ENCODE measurements around the gene COL25A1. TPM values are rescaled to one million over a fixed set of nuclear protein-coding genes. Genes with fewer than 3 reads are reported as not detected.

Gene COL25A1
- total and polyA plus RNA-seq, 5 donors from 2014 or later = 0.19 TPM; not detected in 4

DNA sequence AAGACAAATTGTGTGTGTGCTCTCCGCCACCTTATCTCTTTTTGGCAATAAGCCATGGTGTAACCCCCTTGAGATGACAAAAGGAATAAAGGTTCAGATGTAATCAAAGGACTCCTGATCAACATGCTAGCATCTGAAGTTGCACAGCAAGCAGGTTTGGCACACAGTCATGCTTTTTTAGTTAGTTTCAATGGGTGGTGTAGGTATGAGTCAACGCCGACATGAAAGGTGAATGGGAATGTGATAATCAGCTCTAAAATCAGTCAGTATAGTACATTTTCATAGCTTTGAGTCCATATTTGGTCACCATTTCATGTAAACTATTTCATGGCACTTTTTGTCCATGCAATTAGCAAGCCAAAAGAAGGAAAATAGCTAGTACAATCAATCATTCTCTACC lies 489.2 kb downstream of the COL25A1 start:
- H3K27me3 Mint-ChIP-seq = peaks cover 12% of the 10 kb centered on the region
- Histone ChIP-seq H3K4me1 (ENCODE audit: control insufficient read depth, insufficient read depth, low read length, poor library complexity, severe bottlenecking) (no peaks in the 10 kb centered on the region), H3K27ac (ENCODE audit: insufficient read depth, low read length, poor library complexity, severe bottlenecking) (no peak overlapping the region), H3K36me3 (ENCODE audit: control insufficient read depth, insufficient read depth, low read length) (no peaks in the 10 kb centered on the region), H3K27me3 (ENCODE audit: control insufficient read depth, insufficient read depth, low read length) (no peaks in the 10 kb centered on the region), H3K9me3 (ENCODE audit: control insufficient read depth in 2 of 2, low read length in 2 of 2) (no peaks in the 10 kb centered on the region), H3K4me3 (ENCODE audit: low read depth, low read length) (no peak overlapping the region)
- H3K9me3 Mint-ChIP-seq = no peaks in the 10 kb centered on the region
- no peak for ATAC-seq (ENCODE audit: low read depth in 2 of 2)
- H3K36me3 Mint-ChIP-seq = no peaks in the 10 kb centered on the region
- no peaks in the 10 kb centered on the region for H3K4me1 Mint-ChIP-seq
- H3K4me3 Mint-ChIP-seq = no peak overlapping the region
- H3K27ac Mint-ChIP-seq = no peak overlapping the region
- DNase-seq = no peak

- no peak for DNase-seq
- Histone ChIP-seq H3K9me3 (ENCODE audit: control insufficient read depth in 2 of 2, low read length in 2 of 2) (no peaks in the 10 kb centered on the region), H3K27ac (ENCODE audit: insufficient read depth, low read length, poor library complexity, severe bottlenecking) (no peak overlapping the region), H3K4me1 (ENCODE audit: control insufficient read depth, insufficient read depth, low read length, poor library complexity, severe bottlenecking) (no peaks in the 10 kb centered on the region), H3K36me3 (ENCODE audit: control insufficient read depth, insufficient read depth, low read length) (no peaks in the 10 kb centered on the region), H3K4me3 (ENCODE audit: low read depth, low read length) (no peak overlapping the region), H3K27me3 (ENCODE audit: control insufficient read depth, insufficient read depth, low read length) (no peaks in the 10 kb centered on the region)
- H3K27ac Mint-ChIP-seq = no peak overlapping the region
- H3K4me3 Mint-ChIP-seq = no peak overlapping the region
- peaks cover 0 to 3% (median 0%) of the 10 kb centered on the region in 7 donors for H3K9me3 Mint-ChIP-seq
- ATAC-seq (ENCODE audit: low read depth in 2 of 2) = no peak
- no peaks in the 10 kb centered on the region for H3K36me3 Mint-ChIP-seq
- H3K27me3 Mint-ChIP-seq = peaks cover 9% of the 10 kb centered on the region
- no peaks in the 10 kb centered on the region for H3K4me1 Mint-ChIP-seq
Observed at GRCh38 chr4:108811486-108811885, 491.0 kb downstream of the COL25A1 start.

- H3K4me1 Mint-ChIP-seq = no peaks in the 10 kb centered on the region
- Histone ChIP-seq H3K27ac (ENCODE audit: insufficient read depth, low read length, poor library complexity, severe bottlenecking) (no peak overlapping the region), H3K4me1 (ENCODE audit: control insufficient read depth, insufficient read depth, low read length, poor library complexity, severe bottlenecking) (no peaks in the 10 kb centered on the region), H3K4me3 (ENCODE audit: low read depth, low read length) (no peak overlapping the region), H3K36me3 (ENCODE audit: control insufficient read depth, insufficient read depth, low read length) (no peaks in the 10 kb centered on the region), H3K27me3 (ENCODE audit: control insufficient read depth, insufficient read depth, low read length) (no peaks in the 10 kb centered on the region), H3K9me3 (ENCODE audit: control insufficient read depth in 2 of 2, low read length in 2 of 2) (no peaks in the 10 kb centered on the region)
- DNase-seq = no peak
- H3K4me3 Mint-ChIP-seq = no peak overlapping the region
- no peaks in the 10 kb centered on the region for H3K27me3 Mint-ChIP-seq
- H3K27ac Mint-ChIP-seq = no peak overlapping the region
- ATAC-seq (ENCODE audit: low read depth in 2 of 2) = no peak
- peaks cover 0 to 3% (median 0%) of the 10 kb centered on the region in 7 donors for H3K9me3 Mint-ChIP-seq
- no peaks in the 10 kb centered on the region for H3K36me3 Mint-ChIP-seq
Observed at GRCh38 chr4:108810087-108810486, 492.4 kb downstream of the COL25A1 start.

GRCh38 chr4:108804648-108805273 lies 497.7 kb downstream of the COL25A1 start:
- Mint-ChIP-seq H3K27ac (peak overlapping the region in 1 of 3 donors; percentile 8), H3K4me3 (no peak overlapping the region), H3K9me3 (peaks cover 0 to 3% (median 0%) of the 10 kb centered on the region in 7 donors), H3K36me3 (no peaks in the 10 kb centered on the region), H3K4me1 (no peaks in the 10 kb centered on the region), H3K27me3 (no peaks in the 10 kb centered on the region)
- H3K9me3 ChIP-seq (ENCODE audit: control insufficient read depth in 2 of 2, low read length in 2 of 2) = no peaks in the 10 kb centered on the region
- no peak overlapping the region for H3K4me3 ChIP-seq (ENCODE audit: low read depth, low read length)
- no peaks in the 10 kb centered on the region for H3K27me3 ChIP-seq (ENCODE audit: control insufficient read depth, insufficient read depth, low read length)
- DNase-seq = no peak
- H3K4me1 ChIP-seq (ENCODE audit: control insufficient read depth, insufficient read depth, low read length, poor library complexity, severe bottlenecking) = no peaks in the 10 kb centered on the region
- no peak overlapping the region for H3K27ac ChIP-seq (ENCODE audit: insufficient read depth, low read length, poor library complexity, severe bottlenecking)
- no peaks in the 10 kb centered on the region for H3K36me3 ChIP-seq (ENCODE audit: control insufficient read depth, insufficient read depth, low read length)
- no peak for ATAC-seq (ENCODE audit: low read depth in 2 of 2)

GRCh38 chr4:108799306-108799705 lies 503.2 kb downstream of the COL25A1 start:
- H3K4me3 Mint-ChIP-seq = no peak overlapping the region
- no peaks in the 10 kb centered on the region for H3K9me3 Mint-ChIP-seq
- ATAC-seq (ENCODE audit: low read depth in 2 of 2) = no peak

GRCh38 chr4:108796173-108796572 lies 506.3 kb downstream of the COL25A1 start:
- no peaks in the 10 kb centered on the region for H3K36me3 Mint-ChIP-seq
- no peak overlapping the region for H3K27ac ChIP-seq (ENCODE audit: insufficient read depth, low read length, poor library complexity, severe bottlenecking)
- no peak overlapping the region for H3K4me3 Mint-ChIP-seq
- H3K27me3 ChIP-seq (ENCODE audit: control insufficient read depth, insufficient read depth, low read length) = peaks cover 2% of the 10 kb centered on the region
- H3K27ac Mint-ChIP-seq = no peak overlapping the region
- H3K9me3 ChIP-seq (ENCODE audit: control insufficient read depth in 2 of 2, low read length in 2 of 2) = no peaks in the 10 kb centered on the region
- DNase-seq (no peak), ATAC-seq (ENCODE audit: low read depth in 2 of 2) (no peak)
- H3K27me3 Mint-ChIP-seq = peaks cover 6% of the 10 kb centered on the region
- no peaks in the 10 kb centered on the region for H3K4me1 ChIP-seq (ENCODE audit: control insufficient read depth, insufficient read depth, low read length, poor library complexity, severe bottlenecking)
- H3K9me3 Mint-ChIP-seq = no peaks in the 10 kb centered on the region
- no peaks in the 10 kb centered on the region for H3K36me3 ChIP-seq (ENCODE audit: control insufficient read depth, insufficient read depth, low read length)
- H3K4me1 Mint-ChIP-seq = no peaks in the 10 kb centered on the region
- H3K4me3 ChIP-seq (ENCODE audit: low read depth, low read length) = no peak overlapping the region

More at GRCh38 chr4:108799306-108799705, 503.2 kb downstream of the COL25A1 start:
- Histone ChIP-seq H3K4me1 (ENCODE audit: control insufficient read depth, insufficient read depth, low read length, poor library complexity, severe bottlenecking) (no peaks in the 10 kb centered on the region), H3K36me3 (ENCODE audit: control insufficient read depth, insufficient read depth, low read length) (no peaks in the 10 kb centered on the region), H3K4me3 (ENCODE audit: low read depth, low read length) (no peak overlapping the region), H3K27ac (ENCODE audit: insufficient read depth, low read length, poor library complexity, severe bottlenecking) (no peak overlapping the region), H3K27me3 (ENCODE audit: control insufficient read depth, insufficient read depth, low read length) (no peaks in the 10 kb centered on the region), H3K9me3 (ENCODE audit: control insufficient read depth in 2 of 2, low read length in 2 of 2) (no peaks in the 10 kb centered on the region)
- no peak for DNase-seq
- Mint-ChIP-seq H3K36me3 (no peaks in the 10 kb centered on the region), H3K27ac (no peak overlapping the region), H3K27me3 (no peaks in the 10 kb centered on the region), H3K4me1 (no peaks in the 10 kb centered on the region)

DNA sequence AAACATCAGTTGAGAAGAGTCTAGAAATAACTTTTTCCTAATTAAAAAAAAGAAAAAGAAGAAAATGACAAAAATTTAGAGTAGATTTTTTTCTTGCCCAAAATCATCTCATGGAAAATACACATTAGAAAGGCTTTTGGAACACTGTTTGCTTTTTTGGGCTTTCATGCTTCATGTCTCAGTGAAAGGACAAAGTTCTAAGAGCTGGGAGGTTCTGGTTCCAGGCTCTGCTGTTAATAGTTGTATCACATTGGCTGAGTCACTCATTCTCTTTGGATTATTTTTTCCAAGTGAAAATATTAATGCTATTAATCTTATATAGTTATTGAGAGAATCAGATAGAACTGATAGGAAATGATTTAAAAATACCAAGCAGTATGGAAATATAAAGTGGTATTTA lies 506.7 kb downstream of the COL25A1 start:
- Mint-ChIP-seq H3K27ac (no peak overlapping the region), H3K36me3 (no peaks in the 10 kb centered on the region), H3K9me3 (no peaks in the 10 kb centered on the region), H3K4me3 (no peak overlapping the region), H3K27me3 (peaks cover 6% of the 10 kb centered on the region), H3K4me1 (no peaks in the 10 kb centered on the region)
- DNase-seq (no peak), ATAC-seq (ENCODE audit: low read depth in 2 of 2) (no peak)
- H3K36me3 ChIP-seq (ENCODE audit: control insufficient read depth, insufficient read depth, low read length) = no peaks in the 10 kb centered on the region
- no peaks in the 10 kb centered on the region for H3K9me3 ChIP-seq (ENCODE audit: control insufficient read depth in 2 of 2, low read length in 2 of 2)
- H3K4me3 ChIP-seq (ENCODE audit: low read depth, low read length) = no peak overlapping the region
- no peaks in the 10 kb centered on the region for H3K4me1 ChIP-seq (ENCODE audit: control insufficient read depth, insufficient read depth, low read length, poor library complexity, severe bottlenecking)
- H3K27ac ChIP-seq (ENCODE audit: insufficient read depth, low read length, poor library complexity, severe bottlenecking) = no peak overlapping the region
- H3K27me3 ChIP-seq (ENCODE audit: control insufficient read depth, insufficient read depth, low read length) = peaks cover 2% of the 10 kb centered on the region

DNA sequence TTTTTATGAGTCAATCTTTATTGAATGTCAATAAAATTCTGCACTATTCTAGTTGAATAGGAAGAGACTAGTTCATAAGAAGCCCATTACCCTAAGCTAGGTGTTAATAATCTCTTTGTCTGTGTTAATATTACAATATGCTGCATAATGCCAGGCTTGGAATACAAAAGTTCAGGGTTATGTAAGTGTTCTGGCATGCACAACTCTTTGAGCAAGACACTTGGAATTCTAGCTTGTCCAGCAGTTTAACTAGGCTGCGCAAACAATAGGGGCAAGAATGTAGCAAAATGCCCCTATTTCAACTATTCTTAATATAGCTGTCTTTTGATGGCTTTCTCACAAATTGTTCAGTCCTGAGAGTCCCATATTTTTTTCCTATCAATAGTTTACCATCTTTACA lies 508.3 kb downstream of the COL25A1 start:
- H3K4me1 ChIP-seq (ENCODE audit: control insufficient read depth, insufficient read depth, low read length, poor library complexity, severe bottlenecking) = no peaks in the 10 kb centered on the region
- H3K9me3 Mint-ChIP-seq = no peaks in the 10 kb centered on the region
- no peaks in the 10 kb centered on the region for H3K36me3 Mint-ChIP-seq
- ATAC-seq (ENCODE audit: low read depth in 2 of 2) (no peak), DNase-seq (no peak)
- peaks cover 10% of the 10 kb centered on the region for H3K27me3 Mint-ChIP-seq
- no peak overlapping the region for H3K27ac Mint-ChIP-seq
- H3K36me3 ChIP-seq (ENCODE audit: control insufficient read depth, insufficient read depth, low read length) = no peaks in the 10 kb centered on the region
- H3K4me1 Mint-ChIP-seq = no peaks in the 10 kb centered on the region
- H3K27me3 ChIP-seq (ENCODE audit: control insufficient read depth, insufficient read depth, low read length) = peaks cover 2% of the 10 kb centered on the region
- H3K4me3 ChIP-seq (ENCODE audit: low read depth, low read length) = no peak overlapping the region
- H3K4me3 Mint-ChIP-seq = no peak overlapping the region
- no peak overlapping the region for H3K27ac ChIP-seq (ENCODE audit: insufficient read depth, low read length, poor library complexity, severe bottlenecking)
- H3K9me3 ChIP-seq (ENCODE audit: control insufficient read depth in 2 of 2, low read length in 2 of 2) = no peaks in the 10 kb centered on the region

All from CD4-positive, CD25-positive, alpha-beta regulatory T cell (primary cell).